ENCODE results near the gene ELF3. TPM values are rescaled to one million over a fixed set of nuclear protein-coding genes. Genes with fewer than 3 reads are reported as not detected.
"Not testable (repeated sequence)": the region's sequence is repeated elsewhere in the genome, so short reads cannot be mapped to it uniquely, and the experiment has no call there.

ELF3 gene
- polyA plus RNA-seq (ENCODE audit: insufficient read length in 12 of 12), result 100 to 1,000 TPM in 1 of 12 donors, 1 to 10 TPM in 2, under 1 TPM in 7, not detected in 2; 0.16 to 182 (median 0.67) TPM
- long read RNA-seq, donor 1, full-length matches to known transcripts, result 92 of 163 reads
- long read RNA-seq, donor 1, partial matches to known transcripts, result 55 of 163 reads
- long read RNA-seq, donor 1, other reads (novel, unspliced or antisense), result 16 of 163 reads
- long read RNA-seq, donor 2, result 0 reads
- long read RNA-seq, donor 3, result 0 reads
- long read RNA-seq, donor 4, result 0 reads
- long read RNA-seq, donor 5, result 0 reads
- long read RNA-seq, donor 6, result 0 reads
- long read RNA-seq, donor 7, result 0 reads
- long read RNA-seq, donor 8, result 0 reads
- long read RNA-seq, donor 9, result 0 reads
- long read RNA-seq, donor 10, result 0 reads
- long read RNA-seq, donor 11, result 0 reads

DNA sequence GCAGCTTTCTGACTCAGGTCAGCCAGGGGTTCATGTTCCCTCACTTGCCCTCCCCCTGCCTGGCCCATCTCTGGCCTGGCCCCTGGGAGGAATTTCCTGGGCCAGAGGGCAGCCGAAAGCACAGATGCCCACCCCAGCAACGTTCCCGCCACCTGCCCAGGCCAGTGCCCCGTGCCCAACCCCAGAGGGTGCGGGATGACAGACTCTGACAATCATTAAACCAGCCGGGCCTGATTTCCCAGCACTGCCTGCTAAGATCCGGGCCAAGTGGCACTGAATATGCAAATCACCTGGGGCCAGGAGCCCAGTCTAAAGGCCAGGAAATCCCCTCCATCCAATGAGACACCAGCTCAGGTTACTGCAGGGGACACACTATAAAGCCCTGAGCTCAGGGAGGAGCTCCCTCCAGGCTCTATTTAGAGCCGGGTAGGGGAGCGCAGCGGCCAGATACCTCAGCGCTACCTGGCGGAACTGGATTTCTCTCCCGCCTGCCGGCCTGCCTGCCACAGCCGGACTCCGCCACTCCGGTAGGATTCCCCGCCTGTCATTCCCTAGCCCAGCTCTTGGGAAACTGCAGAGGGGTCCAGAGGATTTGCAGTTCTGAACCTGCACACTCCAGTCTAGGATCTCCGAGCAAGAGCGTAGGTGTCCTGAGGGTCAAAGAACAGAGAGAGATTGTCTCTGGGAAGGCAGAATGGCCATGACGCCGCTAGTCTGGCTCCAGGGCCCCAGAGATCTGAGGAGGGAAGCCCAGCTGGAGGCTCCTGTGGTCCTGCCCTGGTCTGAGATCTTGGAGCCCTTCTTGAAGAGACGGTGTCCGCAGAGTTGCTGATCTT, at the start of gene ELF3:
ELF3 (plus strand) TSS at position 408 of the 836 bp plus-strand sequence. CDS start 550 bp downstream, outside the sequence.
- DNase-seq, result no peak

DNA sequence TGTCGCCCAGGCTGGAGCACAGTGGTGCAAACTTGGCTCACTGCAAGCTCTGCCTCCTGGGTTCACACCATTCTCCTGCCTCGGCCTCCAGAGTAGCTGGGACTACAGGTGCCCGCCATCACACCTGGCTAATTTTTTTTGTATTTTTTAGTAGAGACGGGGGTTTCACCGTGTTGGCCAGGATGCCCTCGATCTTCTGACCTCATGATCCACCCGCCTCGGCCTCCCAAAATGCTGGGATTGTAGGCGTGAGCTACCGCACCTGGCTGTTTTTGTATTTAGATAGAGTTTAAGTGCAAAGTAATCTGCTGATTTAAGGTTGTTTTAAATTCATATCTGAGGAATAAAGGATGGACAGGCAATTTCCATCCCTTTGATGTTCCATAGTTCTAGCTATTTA, 48.0 kb upstream of the ELF3 start:
- DNase-seq, result not testable (repeated sequence)

- DNase-seq, result no peak
Measured at GRCh38 chr1:201964261-201964660, 46.1 kb upstream of the ELF3 start.

- DNase-seq, result no peak
Measured at GRCh38 chr1:201966171-201966570, 44.2 kb upstream of the ELF3 start.

DNA sequence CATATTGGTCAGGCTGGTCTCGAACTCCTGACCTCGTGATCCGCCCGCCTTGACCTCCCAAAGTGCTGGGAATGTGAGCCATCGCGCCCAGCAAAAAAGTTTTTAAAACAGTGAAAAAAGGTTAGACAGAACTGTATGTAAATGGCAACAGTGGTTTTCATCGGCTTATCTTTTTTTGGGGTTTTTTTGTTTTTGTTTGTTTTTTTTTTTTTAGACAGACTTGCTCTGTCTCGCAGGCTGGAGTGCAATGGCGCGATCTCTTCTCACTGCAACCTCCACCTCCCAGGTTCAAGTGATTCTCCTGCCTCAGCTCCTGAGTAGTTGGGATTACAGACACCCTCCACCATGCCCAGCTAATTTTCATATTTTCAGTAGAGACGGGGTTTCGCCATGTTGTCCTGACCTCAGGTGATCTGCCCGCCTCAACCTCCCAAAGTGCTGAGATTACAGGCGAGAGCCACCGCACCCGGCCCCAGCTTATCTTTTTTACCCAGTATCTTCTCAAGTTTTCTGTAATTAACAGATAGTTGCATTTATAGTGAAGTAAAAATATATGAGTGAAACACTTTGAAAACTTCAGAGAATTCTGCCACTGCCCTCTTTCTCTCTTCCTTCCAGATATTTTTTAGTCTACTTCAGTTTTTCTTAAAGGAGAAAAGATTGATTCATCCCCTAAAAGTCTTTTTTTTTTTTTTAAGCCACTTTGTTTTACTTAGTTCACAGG, 42.0 kb upstream of the ELF3 start:
- no peak for DNase-seq

DNA sequence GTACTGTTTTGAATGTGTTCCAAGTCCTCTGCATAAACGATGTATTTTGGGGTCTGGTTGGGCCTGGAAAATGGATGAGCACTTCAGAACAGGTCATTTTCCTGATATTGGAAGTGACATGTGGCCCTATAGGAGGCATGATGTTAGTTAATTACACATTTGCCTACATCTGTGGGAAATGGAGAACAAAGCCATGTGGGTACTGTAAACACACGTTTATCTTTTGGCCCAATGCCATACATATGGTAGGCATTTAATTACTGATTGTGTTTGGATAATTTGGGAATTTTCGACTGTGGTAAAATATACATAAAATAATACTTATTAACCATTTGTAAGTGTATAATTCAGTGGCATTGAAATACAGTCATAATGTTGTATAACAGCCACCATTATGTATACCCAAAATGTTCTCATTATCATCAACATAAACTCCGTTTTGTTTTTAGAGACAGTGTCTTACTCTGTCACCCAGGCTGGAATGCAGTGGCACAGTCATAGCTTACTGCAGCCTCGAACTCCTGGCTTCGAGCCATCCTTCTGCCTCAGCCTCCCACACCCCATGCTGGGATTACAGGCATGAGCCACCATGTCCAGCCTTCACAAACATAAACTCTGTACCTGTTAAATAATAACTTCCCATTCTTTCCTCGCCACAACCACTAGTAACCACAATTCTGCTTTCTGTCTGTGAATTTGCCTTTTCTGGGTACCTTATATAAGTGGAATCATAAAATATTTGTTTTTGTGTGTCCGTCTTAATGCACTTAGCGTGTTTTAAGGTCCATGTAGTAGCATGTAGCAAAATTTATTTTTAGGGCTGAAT, 39.8 kb upstream of the ELF3 start:
- DNase-seq, result no peak

DNA sequence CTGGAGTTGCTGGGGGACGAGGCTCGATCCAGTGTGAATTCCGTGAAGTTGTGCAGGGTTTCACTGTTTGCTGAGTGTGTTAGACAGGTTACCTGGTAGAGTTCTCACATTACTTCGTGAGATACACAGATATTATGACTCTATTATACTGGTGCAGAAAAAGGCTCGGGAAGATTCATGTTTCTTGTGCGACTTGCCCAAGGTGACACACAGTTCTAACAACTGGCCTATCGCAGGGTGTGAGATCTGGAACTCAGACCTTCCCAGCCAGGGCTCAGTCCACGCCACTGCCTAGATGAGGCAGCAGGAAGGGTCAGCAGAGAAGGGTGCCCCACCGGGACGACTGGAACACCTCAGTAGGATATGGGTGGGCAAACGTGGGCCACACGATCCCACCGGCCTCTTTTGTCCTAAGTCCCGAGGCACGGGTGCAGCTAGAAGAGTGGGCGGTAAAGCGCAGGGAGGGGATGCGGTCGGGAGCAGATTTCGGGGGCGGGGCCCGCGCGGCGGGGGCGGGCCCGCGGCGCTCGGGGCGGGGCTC, 28.2 kb upstream of the ELF3 start:
- DNase-seq, result peak; percentile 51

GRCh38 chr1:201982623-201983379, 27.6 kb upstream of the ELF3 start, which contains the start of gene RNPEP:
TSS of gene RNPEP (plus strand) at chr1:201982648. CDS start at chr1:201982667, 19 bp downstream.
- peak; percentile 66 for DNase-seq

DNA sequence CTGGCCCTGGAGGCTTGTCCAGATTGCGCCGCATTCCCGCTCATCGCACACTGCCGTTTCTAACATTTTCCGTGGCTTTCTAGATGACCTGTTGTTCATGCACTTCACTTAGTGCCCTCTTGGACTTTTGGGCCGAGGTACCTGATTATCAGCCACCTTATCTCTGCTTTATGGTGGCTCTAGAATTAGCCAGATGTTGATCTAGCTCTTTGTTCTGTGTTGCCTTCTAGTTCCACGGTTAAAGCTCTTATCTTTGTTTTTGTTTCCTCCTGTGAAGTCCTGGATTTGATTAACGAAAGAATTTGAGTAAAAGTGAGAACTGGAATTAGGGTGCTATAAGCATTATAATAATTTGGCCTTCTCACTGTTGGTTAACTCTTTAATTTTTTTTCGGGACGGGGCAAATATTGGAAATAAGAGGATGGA, 27.0 kb upstream of the ELF3 start:
- no peak for DNase-seq

DNA sequence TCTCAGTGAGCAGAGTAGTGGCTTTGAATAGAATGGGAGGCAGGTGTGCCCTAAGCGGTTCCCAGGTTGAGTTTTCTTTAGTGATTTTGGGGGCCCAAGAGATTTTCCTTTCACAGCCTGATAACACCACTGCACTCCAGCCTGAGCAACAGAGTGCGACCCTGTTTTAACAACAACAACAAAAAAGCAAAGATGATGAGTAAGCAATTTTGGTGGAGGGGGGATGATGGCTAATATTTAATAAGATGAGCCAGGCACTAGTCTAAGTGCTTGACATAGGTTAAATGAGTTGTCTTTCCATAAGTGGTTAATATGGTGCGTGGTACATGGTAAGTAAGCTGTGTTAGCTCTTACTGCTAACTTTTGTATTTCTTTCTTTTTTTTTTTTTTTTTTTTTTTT, 25.9 kb upstream of the ELF3 start:
- no peak for DNase-seq

- DNase-seq, result no peak
Measured at GRCh38 chr1:201985355-201985754, 25.0 kb upstream of the ELF3 start.

GRCh38 chr1:201988601-201989000, 21.8 kb upstream of the ELF3 start:
- no peak for DNase-seq

GRCh38 chr1:201989354-201990128, 20.8 kb upstream of the ELF3 start:
- no peak for DNase-seq

GRCh38 chr1:201990427-201990826, 20.0 kb upstream of the ELF3 start:
- DNase-seq, result no peak

DNA sequence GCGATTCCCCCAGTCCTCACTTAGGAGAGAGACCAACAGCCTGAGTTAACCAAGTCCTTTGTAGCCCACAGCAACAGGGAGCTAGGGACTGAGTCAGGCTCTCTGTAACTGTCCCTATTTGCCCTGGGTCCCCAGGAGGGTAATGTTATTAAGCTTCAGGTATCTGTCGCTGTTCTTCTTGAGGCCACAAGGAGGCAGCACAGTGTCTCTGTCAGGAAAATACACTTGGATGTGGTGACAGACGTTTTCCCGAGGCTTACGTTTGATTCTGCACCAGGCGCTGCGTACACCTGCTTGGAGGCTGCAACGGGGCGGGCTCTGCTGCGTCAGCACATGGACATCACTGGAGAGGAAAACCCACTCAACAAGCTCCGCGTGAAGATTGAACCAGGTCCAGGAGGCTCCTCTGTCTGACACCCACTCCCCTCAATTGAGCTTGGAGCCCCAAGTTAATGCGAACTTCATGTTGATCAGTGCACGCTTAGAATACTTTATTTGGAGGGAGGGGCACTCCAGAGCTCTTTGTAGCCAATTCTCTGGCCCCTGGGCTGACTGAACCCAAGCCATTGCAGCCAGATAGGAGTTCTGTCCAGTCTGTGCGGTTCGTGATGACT, 10.7 kb upstream of the ELF3 start:
- DNase-seq, result no peak

DNA sequence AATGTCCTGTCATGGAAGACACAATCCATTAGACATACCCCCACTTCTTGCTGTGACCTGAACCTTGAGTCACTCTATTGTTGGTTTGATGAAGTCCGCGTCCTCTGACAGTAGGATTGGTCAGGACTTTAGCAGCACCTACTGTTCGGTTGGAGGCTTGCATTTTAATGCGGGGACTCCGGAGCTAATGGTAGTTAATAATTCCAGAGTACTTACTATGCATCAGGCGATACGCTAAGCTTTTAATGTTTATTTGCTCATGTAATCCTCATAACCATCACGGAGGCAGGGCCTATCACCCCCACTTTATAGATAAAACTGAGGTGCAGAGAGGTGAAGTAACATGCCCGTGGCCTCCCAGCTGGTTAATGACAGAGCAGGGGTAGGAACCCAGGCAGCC, 7.9 kb upstream of the ELF3 start:
- no peak for DNase-seq

GRCh38 chr1:202004711-202005110, 5.7 kb upstream of the ELF3 start:
- no peak for DNase-seq

GRCh38 chr1:202005958-202006357, 4.4 kb upstream of the ELF3 start:
- DNase-seq, result no peak

GRCh38 chr1:202007304-202007703, 3.1 kb upstream of the ELF3 start:
- DNase-seq, result no peak

Data from muscle of arm (tissue), 14 donors.